CD4-positive, alpha-beta T cell treated with Interleukin-15 for 1 hour (primary cell): ENCODE measurements around the gene CELF2.

Experiments used
- DNase-seq: peaks from one replicate; pipeline ENCODE4 v3.0.0-alpha.2; 2020

CELF2 gene

GRCh38 chr10:11255796-11256444, 238.2 kb downstream of the CELF2 start:
- DNase-seq, result no peak

- DNase-seq, result no peak
These were observed 239.2 kb downstream of the CELF2 start for GRCh38 chr10:11256896-11257295.

- no peak for DNase-seq
These were observed 239.9 kb downstream of the CELF2 start for GRCh38 chr10:11257440-11258090.

- no peak for DNase-seq
These were observed 242.5 kb downstream of the CELF2 start for GRCh38 chr10:11260170-11260569.

- no peak for DNase-seq
These were observed 243.5 kb downstream of the CELF2 start for GRCh38 chr10:11261143-11261542.

GRCh38 chr10:11261687-11262493, 244.2 kb downstream of the CELF2 start:
- no peak for DNase-seq

GRCh38 chr10:11262494-11263345, 245.0 kb downstream of the CELF2 start:
- no peak for DNase-seq

GRCh38 chr10:11263767-11264166, 246.1 kb downstream of the CELF2 start:
- no peak for DNase-seq

- no peak for DNase-seq
These were observed 246.8 kb downstream of the CELF2 start for GRCh38 chr10:11264296-11265048.

GRCh38 chr10:11265484-11265883, 247.8 kb downstream of the CELF2 start:
- DNase-seq, result no peak

- no peak for DNase-seq
These were observed 248.8 kb downstream of the CELF2 start for GRCh38 chr10:11266426-11266825.

- peak; percentile 70 for DNase-seq
These were observed 252.6 kb downstream of the CELF2 start for GRCh38 chr10:11270135-11270857.

- DNase-seq, result no peak
These were observed 253.1 kb downstream of the CELF2 start for GRCh38 chr10:11270858-11271179.

GRCh38 chr10:11272915-11273389, 255.3 kb downstream of the CELF2 start:
- DNase-seq, result no peak

GRCh38 chr10:11274452-11274851, 256.8 kb downstream of the CELF2 start:
- no peak for DNase-seq

GRCh38 chr10:11275651-11276050, 258.0 kb downstream of the CELF2 start:
- DNase-seq, result no peak

GRCh38 chr10:11276449-11276990, 258.8 kb downstream of the CELF2 start:
- DNase-seq, result no peak

- DNase-seq, result no peak
These were observed 261.6 kb downstream of the CELF2 start for GRCh38 chr10:11279314-11279713.

GRCh38 chr10:11280187-11280932, 262.7 kb downstream of the CELF2 start:
- DNase-seq, result no peak

GRCh38 chr10:11282156-11282555, 264.5 kb downstream of the CELF2 start:
- no peak for DNase-seq
